Kidney tubule cell (primary cell): Measurements from ENCODE around the gene FAM78A.
"Not testable (repeated sequence)": the region's sequence is repeated elsewhere in the genome, so short reads cannot be mapped to it uniquely, and the experiment has no call there.

ENCODE experiments used
- DNase-seq: peaks from one replicate; pipeline ENCODE4 v3.0.0-alpha.2; 2018; ENCODE audit warnings: low spot score

Gene FAM78A

DNA sequence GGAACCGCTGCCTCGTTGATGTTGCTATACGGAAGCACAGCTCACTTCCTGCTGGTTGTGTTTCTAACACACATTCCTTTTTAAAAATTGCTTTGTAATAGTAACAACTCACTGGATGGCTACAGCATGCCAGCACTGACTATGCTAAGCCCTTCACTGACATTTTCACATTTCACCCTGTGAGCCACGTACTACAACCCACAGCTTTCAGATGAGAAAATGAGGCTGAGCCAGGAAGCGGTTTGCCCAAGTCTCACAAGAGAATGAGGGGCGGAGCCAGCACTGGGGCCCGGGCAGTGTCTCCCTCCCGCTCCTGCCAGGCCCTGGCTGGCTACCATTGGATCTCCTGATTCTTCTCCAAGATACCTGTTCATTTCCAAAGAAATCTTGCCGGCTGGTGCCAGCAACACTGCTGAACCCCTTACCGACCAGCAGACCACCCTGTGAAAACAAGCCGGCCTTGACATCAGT, 38.3 kb downstream of the FAM78A start:
- DNase-seq = peak; percentile 68

DNA sequence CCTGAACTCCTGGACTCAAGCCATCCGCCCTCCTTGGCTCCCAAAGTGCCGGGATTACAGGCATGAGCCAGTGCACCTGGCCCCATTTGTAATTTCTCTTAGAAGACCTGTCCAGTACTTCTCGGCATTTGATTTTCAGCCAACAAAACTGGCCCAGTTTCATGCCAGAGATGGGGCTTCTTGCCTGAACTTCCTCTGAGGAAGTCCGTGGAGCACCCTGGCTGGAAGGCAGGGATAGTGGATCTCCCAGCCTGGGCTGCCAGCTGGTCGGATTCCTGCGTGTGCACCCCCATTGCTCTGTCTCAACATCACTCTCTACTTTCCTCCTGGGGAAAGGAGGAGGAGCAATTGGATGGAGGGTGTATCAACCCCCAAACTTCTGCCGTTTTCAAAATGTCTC, 39.0 kb downstream of the FAM78A start:
- DNase-seq = no peak

DNA sequence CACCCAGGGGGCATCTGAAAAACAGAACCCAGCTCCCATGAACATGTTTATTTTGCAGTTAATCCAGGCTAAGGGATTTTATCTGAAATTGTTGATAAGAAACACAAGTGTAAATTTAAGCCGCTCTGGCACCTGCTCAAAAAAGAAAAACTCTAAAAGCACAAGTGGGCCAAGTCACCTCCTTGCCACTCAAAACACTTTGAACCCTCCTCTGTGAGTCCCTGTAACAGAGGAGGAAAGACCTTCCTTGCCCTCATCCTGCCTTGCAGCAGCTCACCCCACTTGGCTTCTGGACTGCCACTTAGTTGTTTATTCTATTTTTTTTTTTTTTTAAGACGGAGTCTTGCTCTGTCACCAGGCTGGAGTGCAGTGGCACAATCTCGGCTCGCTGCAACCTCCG, 39.5 kb downstream of the FAM78A start:
- no peak for DNase-seq

DNA sequence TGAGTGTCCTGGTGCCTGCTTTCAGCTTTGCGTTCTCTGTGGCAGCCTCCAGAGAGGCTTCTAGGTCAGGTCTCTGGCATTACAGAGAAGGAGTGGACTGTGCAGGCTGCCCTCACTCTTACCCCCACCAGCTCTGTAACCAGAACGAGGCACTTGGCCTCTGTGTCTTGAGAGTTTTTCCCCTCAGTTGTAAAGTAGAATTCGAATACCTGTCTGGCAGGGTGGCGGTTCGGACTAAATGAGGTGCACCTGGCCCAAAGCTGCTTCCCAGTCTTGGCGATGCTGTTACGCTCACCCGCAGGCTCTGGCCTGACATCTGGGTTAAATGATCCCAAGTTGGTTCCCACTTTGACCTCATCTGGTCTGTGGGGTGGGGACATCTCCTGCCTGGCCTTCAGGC, 40.1 kb downstream of the FAM78A start:
- DNase-seq = no peak

DNA sequence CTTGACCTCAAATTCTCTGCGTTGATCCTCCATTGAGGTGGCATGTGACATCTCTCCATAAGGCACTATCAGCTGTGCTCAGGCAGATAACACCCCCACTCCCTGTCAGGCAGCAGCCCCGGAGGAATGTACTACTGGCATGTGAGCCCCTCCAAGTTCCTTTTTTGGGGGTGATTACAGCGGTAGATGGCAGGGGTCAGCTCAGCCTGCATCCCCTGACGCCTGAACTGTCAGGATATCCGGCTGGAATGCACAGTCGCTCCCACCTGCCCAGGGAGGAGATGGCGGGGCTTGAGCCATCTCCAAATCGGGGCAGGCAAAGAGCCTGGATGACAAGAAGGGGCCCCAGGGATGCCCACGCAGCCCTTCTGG, 40.8 kb downstream of the FAM78A start:
- DNase-seq = no peak

DNA sequence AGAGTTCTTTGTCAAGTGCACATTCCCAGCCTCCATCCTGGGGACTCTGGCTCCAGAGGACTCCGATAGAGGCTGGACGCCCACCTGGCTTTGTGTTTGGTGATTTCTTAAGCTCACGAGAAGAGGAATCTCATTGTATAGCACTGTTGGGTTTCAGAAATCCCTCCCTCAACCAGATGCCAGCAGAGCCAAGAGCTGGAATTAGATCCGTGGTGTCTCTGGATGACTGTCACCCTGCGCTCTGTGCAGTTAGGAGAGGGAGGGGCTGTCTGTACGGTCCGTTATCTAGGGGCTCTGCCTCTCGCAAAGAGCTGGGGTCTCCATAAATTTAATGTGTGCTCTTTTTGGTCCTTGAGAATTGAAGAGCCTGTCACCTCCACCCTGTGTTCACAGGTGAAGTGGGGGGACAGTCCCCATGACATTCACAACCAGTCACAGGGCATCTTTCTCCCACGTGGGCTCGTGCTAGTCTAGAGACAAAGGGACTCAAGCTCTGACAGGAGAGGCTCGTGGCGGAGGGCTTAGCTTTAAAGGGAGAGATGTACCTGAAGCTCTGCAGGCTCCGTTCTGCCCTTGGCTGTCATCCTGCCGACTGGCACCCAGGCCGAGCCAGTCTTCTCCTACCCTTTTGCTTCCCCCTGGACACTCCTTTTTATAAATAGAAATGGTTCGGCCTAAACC, 41.4 kb downstream of the FAM78A start:
- no peak for DNase-seq

DNA sequence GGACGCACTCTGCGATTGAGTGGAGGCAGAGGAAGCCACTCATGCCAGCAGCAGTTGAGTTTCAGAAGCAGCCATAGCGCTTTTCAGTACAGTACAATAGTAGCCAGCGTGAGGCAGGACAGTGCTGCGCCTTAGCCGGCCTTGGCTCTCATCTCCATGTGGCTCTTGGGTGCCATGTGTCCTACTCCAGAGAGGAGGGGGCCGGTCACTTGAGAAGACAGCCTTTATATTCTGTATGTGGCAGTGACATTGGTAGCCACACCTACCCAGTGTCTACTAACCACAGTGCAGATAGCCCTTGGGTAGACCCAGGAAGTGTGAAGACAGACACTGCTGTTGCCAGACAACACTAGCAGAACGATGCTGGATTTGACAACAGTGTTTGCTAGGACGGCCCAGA, 42.3 kb downstream of the FAM78A start:
- DNase-seq = no peak

DNA sequence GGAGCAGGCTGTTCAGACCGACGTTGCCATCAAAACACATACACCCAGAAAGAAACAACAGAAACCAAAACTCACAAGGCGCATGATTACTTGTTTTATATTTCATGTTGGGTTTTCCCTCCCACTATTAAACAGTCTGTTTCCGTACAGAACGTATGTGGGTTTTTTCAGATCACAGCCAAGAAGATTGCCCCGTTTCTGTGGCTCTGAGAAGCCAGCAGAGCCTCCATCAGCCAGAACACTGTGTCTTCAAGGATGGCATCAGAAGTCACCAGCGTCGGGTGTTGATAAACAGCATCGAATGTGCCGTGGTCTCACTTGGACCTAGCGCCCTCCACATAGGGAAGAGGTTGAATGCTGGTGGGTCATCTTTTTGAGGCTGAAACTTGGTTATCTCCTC, 42.8 kb downstream of the FAM78A start:
- no peak for DNase-seq

DNA sequence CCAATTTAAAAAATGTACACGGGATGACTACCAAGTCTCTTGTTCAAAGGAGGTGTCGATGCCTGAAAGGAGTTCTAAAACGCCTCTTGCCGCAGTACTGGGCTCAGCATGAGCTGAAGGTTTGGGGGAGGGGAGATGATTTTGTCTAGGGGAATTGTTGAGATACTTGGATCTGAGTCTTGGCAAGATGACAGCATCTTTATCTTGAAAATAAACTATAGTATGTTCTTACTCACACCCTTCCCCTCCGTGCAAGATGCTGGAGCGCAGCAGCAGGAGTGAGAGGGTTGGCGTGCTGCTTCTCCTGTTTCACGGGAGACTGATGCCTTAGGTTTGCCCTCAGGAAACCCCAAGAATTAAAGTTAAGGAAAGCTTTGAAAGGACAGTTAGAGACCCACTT, 47.3 kb downstream of the FAM78A start:
- DNase-seq = no peak

DNA sequence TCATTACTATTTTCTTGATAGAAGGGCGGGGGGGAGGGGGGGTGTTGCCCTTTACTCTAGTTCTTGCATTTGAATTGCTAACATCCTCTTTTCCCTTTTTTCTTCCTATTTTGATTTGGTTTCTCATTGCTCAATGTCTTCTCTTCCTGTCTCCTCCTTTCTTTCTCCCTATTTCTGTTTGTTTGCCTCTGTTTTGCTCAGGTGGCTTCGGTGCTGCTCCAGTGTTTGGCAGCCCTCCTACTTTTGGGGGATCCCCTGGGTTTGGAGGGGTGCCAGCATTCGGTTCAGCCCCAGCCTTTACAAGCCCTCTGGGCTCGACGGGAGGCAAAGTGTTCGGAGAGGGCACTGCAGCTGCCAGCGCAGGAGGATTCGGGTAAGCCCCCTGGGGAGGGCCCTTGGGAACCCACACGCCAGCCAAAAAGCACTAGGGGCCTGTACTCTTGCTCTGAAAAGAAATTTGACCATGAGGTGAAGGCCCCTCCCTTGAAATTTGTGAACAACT, 48.3 kb downstream of the FAM78A start:
- DNase-seq = no peak

DNA sequence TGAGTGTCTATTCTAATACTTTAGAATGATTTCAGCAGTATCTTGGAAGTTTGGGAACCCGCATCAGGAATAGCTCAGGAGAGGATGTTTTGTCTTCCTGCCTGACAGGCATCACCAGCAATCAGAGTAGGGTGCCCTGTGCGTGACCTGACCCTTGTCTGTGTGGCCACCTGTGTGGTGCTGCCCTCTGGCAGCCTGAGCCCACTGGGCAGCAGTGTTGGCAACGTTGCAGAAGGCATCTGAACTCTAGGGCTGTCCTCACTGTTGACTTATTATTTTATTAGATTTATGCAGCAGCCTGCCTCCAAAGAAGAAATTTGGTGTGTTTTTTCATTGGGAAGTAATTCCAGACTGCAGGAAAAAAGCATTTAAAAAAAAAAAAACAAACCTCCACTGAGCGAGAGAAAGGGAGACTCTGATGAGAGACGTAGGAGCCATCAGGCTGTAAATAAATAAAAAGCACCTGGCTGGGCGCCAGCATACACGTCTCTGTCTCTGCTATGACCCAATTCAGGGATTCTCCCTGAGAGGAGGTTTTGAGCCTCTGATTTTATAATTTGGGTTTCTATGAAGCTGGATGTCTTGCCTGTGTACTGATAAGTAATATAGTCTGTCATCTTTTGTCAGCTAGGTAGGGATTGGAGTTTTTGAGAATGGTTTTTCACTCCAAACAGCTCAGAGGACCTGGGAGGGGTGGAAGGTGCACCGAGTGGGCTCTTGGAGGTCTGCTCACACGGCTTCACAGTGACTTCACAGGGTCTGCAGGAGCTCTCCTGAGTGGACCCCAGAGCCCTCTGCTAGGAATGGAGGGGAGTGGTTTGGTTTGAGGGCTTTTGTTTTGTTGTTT, 49.0 kb downstream of the FAM78A start:
- no peak for DNase-seq

DNA sequence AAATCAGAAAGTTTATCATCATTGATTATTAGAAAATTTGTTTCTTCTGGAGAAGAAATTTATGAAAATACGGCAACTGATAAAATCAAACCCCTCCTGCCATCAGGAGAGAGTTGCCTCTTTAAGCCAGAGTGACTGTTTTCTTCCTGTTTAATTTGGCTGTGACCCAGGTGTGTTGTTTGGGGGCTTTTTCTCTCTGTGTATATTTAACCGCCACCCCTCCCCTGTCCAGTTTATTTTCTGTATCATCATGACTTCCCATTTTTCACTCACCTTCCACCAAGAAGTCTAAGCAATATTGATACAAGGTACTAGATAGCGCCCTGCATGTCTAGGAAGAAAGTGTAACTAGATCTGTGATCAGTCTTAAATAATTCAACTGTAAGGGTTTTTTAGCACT, 50.1 kb downstream of the FAM78A start:
- no peak for DNase-seq

DNA sequence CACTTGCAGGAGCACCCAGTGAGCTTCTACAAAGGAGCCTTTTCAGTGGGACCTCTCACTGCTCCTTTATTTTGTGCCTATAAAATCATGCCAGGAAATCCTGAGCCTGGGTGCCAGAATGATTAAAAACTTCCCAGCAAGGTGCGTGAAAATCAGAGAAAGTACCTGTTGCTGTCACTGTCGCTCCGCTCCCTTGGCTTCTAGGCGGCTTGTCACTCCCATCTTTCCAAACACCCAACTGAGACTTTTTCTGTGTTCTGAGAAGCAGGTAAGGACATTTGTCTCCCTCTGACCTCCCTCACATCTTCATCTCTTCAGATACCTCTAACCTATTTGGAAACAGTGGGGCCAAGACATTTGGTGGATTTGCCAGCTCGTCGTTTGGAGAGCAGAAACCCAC, 53.9 kb downstream of the FAM78A start:
- no peak for DNase-seq

DNA sequence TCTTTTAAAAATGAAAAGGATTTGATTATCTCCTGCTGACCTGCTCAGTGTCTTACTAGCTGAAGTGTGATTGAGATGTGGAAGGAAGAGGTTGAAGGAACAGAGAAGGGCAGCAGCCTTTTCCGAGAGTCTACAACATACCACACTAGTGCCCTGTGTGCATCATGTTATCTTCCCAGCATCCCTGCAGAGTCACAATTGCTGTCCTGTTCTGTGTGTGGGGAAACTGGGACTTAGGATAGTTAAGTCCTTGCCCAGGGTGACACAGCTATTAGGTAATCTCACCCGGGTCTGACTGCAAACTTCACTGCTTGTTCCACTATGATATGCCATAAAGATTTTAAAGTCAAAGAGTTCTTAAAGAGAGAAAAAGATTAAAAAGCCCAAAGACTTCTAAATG, 55.8 kb downstream of the FAM78A start:
- DNase-seq = no peak

DNA sequence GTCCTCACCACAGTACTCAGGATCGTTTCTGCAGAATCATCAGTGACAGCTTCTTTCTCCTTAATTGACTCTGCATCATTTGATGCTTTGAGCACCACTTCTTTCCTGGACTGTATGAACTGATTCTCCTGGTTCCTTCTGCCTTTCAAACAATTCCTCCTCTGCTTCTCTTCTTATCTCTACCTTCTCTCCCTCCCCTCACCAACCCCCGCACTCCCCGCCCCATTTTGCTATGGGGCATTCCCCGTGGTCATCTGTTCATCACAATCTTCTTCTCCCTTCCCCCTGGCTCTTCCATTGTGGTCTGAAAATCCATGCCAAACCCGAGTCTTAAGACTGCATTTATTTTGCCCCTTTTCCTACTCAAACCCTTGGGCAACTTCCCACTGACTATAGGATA, 57.9 kb downstream of the FAM78A start:
- no peak for DNase-seq

DNA sequence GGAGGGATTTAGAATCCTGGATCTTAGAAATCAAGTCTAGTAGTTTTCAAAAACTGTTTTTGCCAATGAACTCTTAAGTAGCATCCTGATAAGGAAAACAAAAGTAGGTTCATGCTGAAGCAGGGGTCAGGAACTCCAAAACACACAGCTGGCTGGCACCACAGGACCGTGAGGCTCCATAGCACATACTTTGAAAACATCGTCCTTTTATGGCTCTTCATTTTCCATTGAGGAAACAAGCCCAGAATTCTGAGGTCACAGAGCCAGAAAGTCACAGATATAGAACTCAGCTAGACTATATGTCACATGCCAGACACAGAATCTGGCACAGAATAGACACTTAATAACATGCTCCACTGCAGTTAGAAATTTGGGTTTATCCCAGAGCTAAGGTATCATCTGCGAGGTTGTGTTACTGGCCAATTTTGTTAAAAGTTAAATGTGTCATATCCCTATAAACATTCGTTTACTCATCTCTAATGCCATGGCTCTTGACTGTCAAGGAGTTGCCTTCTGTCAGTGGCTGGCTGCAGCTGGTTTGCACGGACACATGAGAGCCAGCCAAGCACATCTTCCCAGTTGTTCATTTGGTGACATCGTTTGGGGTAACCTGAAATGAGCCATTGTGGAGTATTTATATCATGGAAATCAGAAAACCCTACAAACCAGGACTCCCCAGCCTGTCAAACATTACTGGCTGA, 58.8 kb downstream of the FAM78A start:
- DNase-seq = no peak

DNA sequence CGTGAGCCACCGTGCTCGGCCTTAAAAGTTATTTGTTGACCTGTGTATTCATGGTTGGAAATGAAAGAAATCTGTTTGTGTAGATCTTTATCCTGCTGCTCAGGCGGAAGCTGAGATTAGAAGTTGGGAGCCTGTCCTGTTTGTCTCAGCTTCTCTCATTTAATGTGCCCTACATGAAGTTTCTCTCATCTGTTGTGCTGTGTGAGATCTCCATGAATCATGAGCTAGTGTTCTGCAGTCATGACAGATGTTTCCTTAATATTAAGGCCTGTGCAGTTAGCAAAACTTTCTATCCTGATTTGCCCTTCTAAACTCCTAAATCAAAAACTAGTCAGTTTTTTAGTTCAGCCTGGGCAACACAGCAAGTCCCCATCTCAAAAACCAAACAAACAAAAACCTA, 59.5 kb downstream of the FAM78A start:
- DNase-seq = no peak

DNA sequence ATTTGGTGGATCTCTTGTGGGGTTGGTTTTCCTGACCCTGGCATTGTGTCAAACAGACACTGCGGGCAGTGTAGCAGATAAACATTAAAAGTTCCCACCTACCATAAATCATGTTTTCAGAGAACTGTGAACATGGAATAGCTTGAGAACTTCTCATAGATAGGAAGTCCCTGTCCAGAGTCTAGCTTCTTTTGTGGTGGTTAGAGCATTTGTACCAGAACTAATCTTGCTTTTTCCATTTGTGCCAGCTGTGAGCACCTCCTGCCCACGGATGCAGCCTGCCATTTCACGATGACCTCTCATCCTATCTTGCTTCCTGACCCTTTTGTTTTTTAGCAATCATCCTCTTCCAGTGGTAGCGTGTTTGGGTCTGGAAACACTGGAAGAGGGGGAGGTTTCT, 61.4 kb downstream of the FAM78A start:
- no peak for DNase-seq

DNA sequence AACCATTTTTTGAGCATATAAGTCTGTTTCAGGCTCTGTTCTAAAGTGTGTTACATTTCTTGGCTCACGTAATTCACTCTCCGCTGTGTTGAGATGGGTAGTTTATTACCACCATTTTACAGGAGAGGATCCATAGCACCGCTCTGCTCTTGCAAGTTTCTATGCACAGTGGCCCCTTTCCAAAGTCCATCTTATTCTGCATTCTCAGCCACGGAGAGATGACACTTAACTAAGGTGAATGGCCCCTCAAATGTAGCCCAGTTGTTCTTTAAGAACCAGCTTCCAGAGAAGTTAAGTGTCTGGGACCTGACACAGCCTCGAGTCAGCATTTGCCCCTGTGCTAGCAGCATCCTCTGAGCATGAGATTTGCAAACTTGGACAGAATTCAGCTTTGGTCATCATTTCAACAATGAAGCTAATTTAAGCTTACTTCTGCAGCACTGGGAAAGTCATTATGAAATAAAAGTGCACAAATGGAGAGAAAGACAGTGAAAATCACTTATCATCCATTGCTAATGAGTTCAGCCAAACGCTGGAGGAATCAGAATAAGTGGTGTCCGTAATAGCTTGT, 61.9 kb downstream of the FAM78A start:
- DNase-seq = no peak

DNA sequence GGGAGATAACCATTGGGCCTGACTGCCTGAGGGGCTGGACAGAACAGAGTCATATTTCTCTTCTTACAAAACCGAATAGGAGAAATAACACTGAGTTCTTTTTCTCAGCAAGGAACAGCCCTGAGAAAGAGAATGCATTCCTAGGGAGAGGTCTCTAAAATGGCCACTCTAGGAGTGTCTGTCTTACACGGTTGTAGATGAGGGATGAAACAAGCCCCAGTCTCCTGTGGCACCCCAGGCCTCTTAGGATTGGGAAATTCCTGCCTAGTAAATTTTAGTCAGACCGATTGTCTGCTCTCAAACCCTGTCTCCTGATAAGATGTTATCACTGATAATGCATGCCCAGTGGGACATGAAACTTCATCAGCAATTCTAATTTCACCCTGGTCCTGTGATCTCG, 64.4 kb downstream of the FAM78A start:
- not testable (repeated sequence) for DNase-seq
